Left forelimb (tissue), 1 donor: ENCODE results near the gene BRIX1.
A peak's percentile ranks its signal among the peaks of the same experiment; 100 is the strongest.

ENCODE experiments used
- DNase-seq: peaks from one replicate; pipeline ENCODE4 v3.0.0-alpha.2; 2018; ENCODE audit warnings: low spot score

BRIX1 gene

GRCh38 chr5:34915139-34915855 is at the start of gene BRIX1, which contains the start of gene RAD1:
BRIX1 (plus strand) TSS chr5:34915711; CDS start chr5:34915739, 28 bp downstream.
RAD1 (minus strand) TSS chr5:34915504; CDS start chr5:34914892, 612 bp downstream.
- peak; percentile 98 for DNase-seq

DNA sequence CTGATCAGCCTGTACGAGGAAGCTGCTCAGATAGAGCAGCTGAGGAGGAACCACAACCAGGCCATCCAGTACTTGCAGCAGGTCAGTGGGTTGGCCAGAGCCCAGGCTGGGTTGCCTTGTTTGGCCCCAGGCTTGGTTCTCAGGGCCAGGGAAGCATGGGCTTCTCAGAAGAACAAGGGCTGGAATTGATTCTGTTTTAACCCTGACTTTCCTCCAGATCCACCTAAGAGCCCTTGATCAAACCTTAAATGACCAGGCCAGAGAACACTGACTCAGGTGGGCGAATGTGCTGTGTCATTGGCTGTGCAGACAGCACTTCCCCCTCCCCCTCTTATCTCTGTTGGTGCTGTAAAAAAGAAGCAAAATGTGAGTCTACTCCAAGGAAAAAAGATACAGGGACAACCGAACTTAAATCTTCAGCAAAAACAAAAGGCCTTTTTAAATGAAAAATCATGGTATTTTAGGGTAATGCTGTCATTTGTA is 48.5 kb upstream of the BRIX1 start:
- no peak for DNase-seq

DNA sequence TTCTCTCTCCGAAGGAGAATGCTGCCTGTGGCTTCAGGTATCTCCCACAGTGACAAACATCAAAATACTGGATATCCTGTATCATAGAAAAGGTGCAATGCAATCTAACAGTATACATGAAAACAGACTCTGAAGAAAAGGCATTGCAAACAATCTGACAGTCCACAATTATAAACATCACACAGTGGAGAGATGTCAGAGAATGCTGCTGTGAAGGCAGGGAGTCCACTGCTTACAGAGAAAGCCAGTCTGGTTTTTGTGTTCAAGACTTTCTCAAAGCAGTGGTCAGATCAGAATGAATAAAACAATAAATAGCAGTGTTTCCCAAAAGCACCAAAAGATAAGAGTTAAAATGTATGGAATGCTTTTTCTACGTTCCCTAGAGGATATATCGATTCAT is 47.9 kb upstream of the BRIX1 start:
- DNase-seq: no peak

GRCh38 chr5:34868791-34869190 is 46.7 kb upstream of the BRIX1 start:
- DNase-seq: no peak

- no peak for DNase-seq
Observed at GRCh38 chr5:34869256-34869655, 46.3 kb upstream of the BRIX1 start.

GRCh38 chr5:34870382-34870781 is 45.1 kb upstream of the BRIX1 start:
- no peak for DNase-seq

GRCh38 chr5:34876275-34876674 is 39.2 kb upstream of the BRIX1 start:
- no peak for DNase-seq

DNA sequence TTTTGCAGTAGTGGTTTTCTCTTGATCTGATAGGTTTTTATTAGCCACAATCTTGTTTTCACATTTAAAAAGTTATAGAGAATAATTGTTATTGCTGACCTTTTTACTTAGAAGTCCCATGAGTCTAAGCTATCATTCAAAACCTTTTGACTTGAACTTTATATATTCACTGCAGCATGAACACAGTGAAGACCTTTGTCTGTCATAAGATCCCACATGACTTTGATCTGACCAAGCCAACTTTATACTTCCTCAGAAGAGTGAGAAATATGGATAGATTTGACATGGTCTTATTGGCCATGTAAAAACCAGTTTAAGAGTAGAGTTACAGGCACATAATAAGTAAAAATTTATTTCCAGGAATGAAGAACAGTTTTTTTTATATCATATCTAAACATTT is 34.3 kb upstream of the BRIX1 start:
- DNase-seq: no peak

DNA sequence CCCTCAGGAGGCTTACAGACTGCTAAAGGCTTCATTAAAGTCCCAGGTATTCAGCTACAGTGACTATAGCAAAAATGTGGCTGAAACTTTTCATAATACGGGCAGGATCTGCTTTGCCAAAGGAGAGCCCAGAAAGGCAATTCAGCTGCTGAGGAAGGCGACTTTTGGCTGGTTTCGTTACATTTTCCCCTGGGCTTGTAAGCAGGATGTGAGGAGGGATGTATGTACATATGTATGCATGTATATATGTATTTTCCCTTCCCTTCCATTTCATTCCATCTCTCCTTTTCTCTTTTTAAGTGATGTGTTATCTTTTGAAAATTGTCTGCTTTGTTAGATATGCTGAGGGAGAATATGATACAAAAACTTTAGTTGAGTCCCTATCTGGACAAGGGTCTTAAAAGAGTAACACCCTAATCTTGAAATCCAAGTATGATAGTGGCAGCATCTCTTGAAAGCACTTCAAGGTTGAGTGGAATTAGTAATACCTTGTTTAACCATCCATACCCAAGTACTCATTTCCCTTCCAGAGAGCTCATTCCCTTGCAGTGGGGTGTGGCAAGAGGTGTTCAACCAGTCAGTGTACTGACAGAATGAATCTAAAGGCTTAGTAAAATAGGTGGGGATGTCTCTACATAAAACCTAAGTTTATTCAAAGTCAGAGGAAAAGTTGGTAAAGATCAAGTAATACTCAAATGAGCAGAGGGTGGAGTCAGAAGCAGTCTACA is 29.0 kb upstream of the BRIX1 start:
- DNase-seq: no peak

DNA sequence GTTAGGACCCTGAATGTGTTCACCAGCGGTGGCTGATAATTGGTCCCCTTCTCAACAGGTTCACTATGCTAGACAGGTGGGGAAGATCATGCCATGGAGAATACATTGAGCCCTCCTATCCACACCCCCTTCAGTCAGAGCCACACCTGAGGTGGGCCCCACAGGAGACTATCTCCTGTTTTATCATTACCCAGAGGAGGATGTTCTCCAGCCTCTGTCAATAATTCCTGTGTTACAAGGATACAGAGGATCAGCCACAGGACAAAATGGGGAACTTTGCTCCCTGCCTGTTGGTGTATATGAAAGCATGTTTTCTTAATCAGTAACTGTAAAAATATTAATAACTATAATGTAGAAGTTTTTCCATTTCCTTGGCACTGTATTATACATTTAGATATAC is 26.1 kb upstream of the BRIX1 start:
- no peak for DNase-seq

DNA sequence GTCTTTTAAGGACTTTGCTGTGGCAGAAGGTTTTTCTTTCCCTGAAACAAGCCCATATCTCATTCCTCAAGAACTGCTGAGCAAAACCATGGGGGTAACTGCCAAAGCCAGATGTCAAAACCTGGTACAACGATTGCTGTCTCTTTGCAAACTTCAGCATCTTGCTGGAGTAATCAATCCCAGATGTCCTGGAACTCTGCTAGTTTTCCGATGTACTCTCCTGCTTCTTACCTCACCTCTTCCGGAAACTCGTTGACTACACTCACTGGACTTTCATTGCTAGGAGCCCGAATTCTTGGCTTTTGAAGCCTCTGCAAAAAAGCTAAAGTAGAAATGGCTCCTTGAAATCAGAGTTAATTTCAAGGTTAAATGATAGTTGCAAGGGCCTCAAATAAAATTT is 23.5 kb upstream of the BRIX1 start:
- no peak for DNase-seq

- DNase-seq: no peak
Observed at GRCh38 chr5:34892414-34892813, 23.1 kb upstream of the BRIX1 start.

DNA sequence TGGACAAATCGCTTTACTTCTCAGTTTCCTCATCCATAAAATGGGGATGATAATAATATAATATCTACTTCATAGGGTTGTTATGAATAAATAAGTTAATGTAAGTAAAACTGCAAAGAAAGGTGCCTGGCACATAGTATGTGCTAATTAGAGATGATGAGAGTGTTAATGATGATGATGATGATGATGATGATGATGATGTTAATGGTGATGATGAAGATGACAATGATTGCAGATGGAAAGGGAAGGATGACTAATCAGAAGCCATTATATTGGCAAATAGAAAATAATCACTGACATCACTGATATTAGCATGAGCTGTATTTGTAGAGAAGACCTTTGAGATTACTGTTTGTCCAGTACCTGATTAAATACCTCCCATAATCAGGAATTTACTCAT is 20.8 kb upstream of the BRIX1 start:
- DNase-seq: no peak

- DNase-seq: no peak
Observed at GRCh38 chr5:34895641-34896419, 19.7 kb upstream of the BRIX1 start.

DNA sequence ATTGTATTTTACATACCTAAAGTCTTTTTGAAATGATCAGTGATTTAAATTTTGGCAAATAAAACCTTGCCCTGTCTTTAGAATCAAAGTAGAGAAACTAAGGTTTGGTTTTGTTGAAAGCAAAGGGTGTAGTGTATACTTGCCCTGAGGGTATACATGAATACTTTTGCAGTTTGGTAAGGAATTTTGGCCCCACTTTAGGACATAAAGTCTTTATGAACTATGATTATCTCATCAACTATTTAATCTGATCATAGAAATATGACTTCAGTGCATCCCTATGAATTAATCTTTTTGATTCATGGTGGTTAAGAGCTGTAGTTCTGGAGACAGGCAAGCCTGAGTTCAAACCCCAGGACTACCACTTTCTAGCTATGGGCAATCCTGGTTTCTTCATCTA is 17.9 kb upstream of the BRIX1 start:
- no peak for DNase-seq

- DNase-seq: peak; percentile 68
Observed at GRCh38 chr5:34898258-34898895, 17.1 kb upstream of the BRIX1 start.

DNA sequence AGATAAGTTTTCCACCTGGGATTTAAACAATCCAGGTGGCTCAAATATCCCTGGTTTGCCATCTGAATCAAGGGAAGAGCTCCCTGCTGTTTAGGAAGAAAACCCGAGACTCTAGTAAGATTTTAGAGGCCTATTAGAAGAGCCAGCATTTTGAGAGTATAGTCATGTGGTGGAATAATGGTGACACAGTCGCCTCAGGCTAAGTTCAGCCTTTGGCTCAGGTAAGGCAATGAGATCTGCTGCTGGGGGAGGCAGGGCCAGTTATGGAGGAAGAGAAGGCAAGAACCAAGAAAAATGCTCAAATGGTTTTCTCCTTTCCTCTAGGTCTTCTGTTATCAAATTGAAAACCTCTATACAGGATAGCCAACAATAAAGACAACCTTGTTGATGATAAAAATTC is 16.4 kb upstream of the BRIX1 start:
- no peak for DNase-seq

GRCh38 chr5:34900652-34901051 is 14.9 kb upstream of the BRIX1 start:
- no peak for DNase-seq

DNA sequence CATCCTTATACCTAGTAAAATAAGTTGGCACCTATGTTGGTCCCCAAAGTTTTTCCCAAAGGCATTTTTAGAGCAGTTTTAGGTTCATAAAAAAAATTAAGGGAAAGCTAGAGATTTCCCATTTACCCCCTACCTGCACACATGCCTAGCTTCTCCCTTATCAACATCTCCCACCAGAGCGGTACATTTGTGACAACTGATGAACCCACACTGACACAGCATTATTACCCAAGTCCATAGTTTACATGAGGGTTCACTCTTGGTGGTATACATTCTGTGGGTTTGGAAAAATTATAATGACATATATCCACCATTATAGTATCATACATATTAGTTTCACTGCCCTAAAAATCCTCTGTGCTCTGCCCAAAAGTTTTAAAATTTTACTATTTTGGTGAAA is 12.3 kb upstream of the BRIX1 start:
- no peak for DNase-seq

DNA sequence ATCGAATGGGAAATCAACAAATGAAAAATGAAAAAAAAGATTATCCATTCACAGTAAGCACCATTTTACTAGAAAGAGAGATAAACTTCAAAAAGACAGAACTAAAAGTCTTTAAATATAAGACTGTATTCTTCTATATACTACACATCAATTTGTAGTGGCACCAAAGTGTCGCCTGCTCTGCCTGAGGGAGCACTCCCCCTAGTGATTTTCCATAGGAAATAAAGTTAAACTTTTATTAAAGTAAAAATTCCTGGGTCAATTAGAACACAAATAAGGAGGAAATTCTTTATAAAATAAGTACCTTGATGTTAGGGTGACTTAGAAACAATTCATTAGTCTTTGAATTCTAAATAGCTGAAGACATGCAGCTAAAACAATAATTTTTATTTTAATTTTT is 9.9 kb upstream of the BRIX1 start:
- no peak for DNase-seq

GRCh38 chr5:34913072-34913471 is 2.4 kb upstream of the BRIX1 start:
- DNase-seq: no peak

GRCh38 chr5:34914671-34915138 is 806 bp upstream of the BRIX1 start:
- DNase-seq: peak; percentile 68
